HUES48 (cell line): ENCODE results near the gene RAB11FIP5.
A peak's percentile ranks its signal among the peaks of the same experiment; 100 is the strongest.
"Not testable (repeated sequence)": the region's sequence is repeated elsewhere in the genome, so short reads cannot be mapped to it uniquely, and the experiment has no call there.

Experiments
- H3K27ac ChIP-seq: one replicate; pipeline ENCODE4 v1.7.0; 2013; ENCODE audit warnings: low read depth, low read length, inconsistent platforms
- H3K27me3 ChIP-seq: 2 replicates; pipeline ENCODE4 v1.6.1; 2013; ENCODE audit warnings: mild to moderate bottlenecking, low read length; ENCODE audit not compliant: control insufficient read depth, insufficient read depth
- H3K36me3 ChIP-seq: 2 replicates; pipeline ENCODE4 v1.6.1; 2013; ENCODE audit warnings: low read length; ENCODE audit not compliant: control insufficient read depth, insufficient read depth
- H3K4me1 ChIP-seq: 2 replicates; pipeline ENCODE4 v1.6.1; 2013; ENCODE audit warnings: mild to moderate bottlenecking, low read length; ENCODE audit not compliant: control insufficient read depth, insufficient read depth
- H3K4me3 ChIP-seq: 2 replicates; pipeline ENCODE4 v1.5.1; 2013; ENCODE audit warnings: mild to moderate bottlenecking, low read depth, low read length
- H3K9ac ChIP-seq: 2 replicates; pipeline ENCODE4 v1.6.1; 2013; ENCODE audit warnings: mild to moderate bottlenecking, low read depth, low read length, moderate library complexity
- H3K9me3 ChIP-seq: 2 replicates; pipeline ENCODE4 v1.6.1; 2013; ENCODE audit warnings: low read length; ENCODE audit not compliant: control insufficient read depth, insufficient read depth

The RAB11FIP5 gene

DNA sequence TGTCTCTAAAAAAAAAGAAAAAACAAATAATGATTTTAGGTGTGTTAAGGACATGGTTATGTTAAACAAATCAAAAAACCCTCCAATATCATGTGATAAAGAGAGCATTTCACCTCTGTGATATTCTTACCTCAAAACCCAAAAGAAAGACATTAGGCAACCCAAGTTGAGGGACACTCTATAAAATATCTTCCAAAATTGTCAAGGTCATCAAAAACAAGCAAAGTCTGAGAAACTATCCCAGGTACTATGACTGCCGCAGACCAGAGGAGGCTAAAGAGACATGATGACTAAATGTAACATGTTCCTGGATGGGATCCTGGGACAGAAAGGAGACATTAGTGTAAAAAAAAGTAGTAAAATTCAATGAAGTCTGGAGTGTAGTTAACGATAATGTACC, 45.7 kb downstream of the RAB11FIP5 start:
- Histone ChIP-seq H3K27ac (no peak overlapping the region), H3K4me1 (peaks cover 30% of the 10 kb centered on the region), H3K4me3 (no peak overlapping the region), H3K36me3 (0 out of 2 replicates have a peak, but pooled peaks cover 5% of the 10 kb centered on the region), H3K9me3 (no peaks in the 10 kb centered on the region), H3K27me3 (no peaks in the 10 kb centered on the region), H3K9ac (no peak overlapping the region)

DNA sequence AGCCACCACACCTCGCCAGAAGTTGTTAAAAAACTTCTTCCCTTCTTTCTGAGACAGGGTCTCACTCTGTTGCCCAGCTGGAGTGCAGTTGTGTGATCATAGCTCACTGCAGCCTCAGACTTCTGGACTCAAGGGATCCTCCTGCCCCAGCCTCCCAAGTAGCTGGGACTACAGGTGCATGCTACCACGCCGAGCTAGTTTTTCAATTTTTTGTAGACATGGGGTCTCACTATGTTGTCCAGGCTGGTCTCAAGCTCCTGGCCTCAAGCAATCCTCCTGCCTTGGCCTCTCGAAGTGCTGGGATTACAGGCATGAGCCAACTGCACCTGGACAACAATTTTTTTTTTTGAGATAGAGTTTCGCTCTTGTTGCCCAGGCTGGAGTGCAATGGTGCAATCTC, 47.7 kb downstream of the RAB11FIP5 start:
- not testable (repeated sequence) for H3K27me3 ChIP-seq, H3K9me3 ChIP-seq, H3K36me3 ChIP-seq, H3K9ac ChIP-seq, H3K4me3 ChIP-seq
- Histone ChIP-seq H3K27ac (peak overlapping the region; percentile 85), H3K4me1 (peaks cover 30% of the 10 kb centered on the region)

DNA sequence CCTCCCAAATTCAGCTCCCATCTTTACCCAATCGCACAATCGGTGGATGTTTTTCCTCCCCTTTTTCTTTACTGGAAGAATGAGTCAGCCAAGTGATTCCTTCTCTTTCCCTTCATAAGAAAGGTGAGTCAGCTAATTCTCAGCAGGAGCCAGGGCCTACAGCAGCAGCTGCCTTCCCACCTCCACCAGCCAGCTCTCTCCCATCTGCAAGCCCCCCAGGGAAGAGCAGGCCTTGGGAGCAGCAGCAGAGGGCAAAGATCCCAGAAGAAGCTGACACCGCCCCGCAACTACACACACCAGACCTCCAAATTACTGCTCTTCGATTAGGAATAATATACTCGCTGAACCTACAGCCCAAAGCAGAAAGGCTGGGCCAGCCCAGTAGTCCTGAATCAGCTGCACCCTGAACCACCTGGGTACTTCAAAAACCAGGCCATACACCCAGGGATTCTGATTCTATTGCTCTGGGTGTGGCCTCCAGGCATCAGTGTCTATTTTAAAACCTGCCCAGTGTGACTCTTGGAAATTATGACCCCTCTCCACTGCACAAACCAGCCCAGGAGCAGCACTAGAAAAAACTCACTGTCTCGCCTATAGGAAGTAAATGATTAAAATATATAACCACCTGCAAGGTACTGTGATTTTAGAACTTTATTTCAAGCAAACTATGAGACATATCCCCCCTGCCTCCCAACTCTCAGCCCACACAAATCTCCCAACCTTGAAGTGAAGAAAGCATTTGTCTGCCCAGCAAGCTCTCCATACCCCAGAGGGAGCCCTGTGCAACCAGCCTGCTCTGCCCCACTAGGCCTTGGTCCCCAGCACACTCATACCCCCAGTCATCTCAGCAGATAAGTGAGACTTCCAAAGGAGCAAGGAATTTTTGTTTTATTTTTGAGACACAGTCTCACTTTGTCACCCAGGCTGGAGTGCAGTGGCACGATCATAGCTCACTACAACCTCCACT, 48.6 kb downstream of the RAB11FIP5 start:
- H3K27ac ChIP-seq, result peak overlapping the region; percentile 85
- peaks cover 8% of the 10 kb centered on the region; the same call in 1 of the 2 replicates for H3K36me3 ChIP-seq
- no peaks in the 10 kb centered on the region for H3K27me3 ChIP-seq
- peak overlapping the region; percentile 54; the same call in 1 of the 2 replicates for H3K9ac ChIP-seq
- H3K4me3 ChIP-seq, result peak overlapping the region; percentile 2; the same call in 1 of the 2 replicates
- H3K9me3 ChIP-seq, result no peaks in the 10 kb centered on the region
- peaks cover 21% of the 10 kb centered on the region for H3K4me1 ChIP-seq

DNA sequence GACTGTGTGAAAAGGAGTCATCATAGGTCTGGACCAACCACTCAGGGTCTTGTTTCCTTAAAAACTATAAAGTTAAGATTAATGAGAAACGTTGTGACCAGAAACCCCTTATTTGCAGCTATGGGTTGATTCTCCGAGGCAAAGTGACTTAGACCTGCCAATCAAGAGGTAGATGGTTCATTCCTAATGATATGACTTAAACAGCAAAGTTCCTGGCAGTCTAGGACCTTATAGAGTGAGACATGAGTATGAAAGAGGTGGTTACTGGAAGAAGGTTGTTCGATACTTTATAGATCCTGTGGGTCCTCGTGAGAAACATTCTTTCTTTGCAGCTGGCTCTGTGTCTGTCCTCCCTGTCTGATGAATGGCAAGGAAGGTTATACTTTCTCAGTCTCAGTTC, 49.3 kb downstream of the RAB11FIP5 start:
- H3K9ac ChIP-seq, result peak overlapping the region; percentile 54; the same call in 1 of the 2 replicates
- H3K4me3 ChIP-seq, result peak overlapping the region; percentile 2; the same call in 1 of the 2 replicates
- peak overlapping the region; percentile 85 for H3K27ac ChIP-seq
- no peaks in the 10 kb centered on the region for H3K9me3 ChIP-seq
- H3K36me3 ChIP-seq, result peaks cover 8% of the 10 kb centered on the region; the same call in 1 of the 2 replicates
- H3K27me3 ChIP-seq, result no peaks in the 10 kb centered on the region
- H3K4me1 ChIP-seq, result peaks cover 18% of the 10 kb centered on the region

DNA sequence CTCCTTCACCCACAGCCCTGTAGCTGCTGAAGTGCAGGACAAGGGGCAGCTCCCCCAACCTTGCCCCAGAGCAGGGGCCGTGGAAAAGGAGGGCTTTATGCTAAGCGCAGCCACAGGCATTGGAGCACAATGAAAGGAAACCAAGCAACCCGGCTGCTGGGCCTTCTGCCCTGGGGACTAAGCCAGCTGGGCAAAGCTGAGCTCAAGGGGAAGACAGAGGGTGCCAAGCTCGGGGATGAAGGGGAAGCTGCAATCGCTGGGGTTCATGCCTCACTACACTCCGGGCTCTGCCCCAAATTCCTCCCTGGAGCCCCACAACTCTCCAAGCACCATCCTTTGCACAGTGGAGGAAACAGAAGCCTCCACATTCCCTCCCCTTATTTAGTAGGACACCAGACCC, 53.6 kb downstream of the RAB11FIP5 start:
- peaks cover 22% of the 10 kb centered on the region for H3K36me3 ChIP-seq
- no peak overlapping the region for H3K9ac ChIP-seq
- H3K27ac ChIP-seq, result no peak overlapping the region
- H3K4me1 ChIP-seq, result peaks cover 12% of the 10 kb centered on the region
- no peak overlapping the region for H3K4me3 ChIP-seq
- H3K9me3 ChIP-seq, result 0 out of 2 replicates have a peak, but pooled peaks cover 4% of the 10 kb centered on the region
- no peaks in the 10 kb centered on the region for H3K27me3 ChIP-seq

DNA sequence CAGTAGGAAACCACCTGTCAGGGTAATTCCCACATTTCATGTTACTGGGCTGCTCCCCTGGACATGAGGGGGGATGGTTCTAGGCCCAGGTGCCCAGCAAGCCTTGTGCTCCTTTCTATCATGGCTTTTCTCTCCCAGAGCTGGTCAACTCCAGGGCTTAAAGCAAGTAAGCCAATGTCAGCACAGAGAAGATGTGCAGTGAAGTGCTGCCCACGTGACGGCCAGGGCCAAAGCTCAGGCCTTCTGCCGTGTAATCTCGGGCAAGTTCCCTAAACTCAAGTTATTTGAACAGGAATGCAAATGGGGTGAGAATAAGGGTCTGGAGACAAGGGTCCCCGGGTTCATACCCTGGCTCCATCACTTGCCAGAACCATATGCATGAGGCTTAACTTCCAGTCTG, 57.8 kb downstream of the RAB11FIP5 start:
- Histone ChIP-seq H3K27me3 (no peaks in the 10 kb centered on the region), H3K4me1 (peaks cover 7% of the 10 kb centered on the region; the same call in 1 of the 2 replicates), H3K27ac (no peak overlapping the region), H3K9ac (no peak overlapping the region), H3K9me3 (0 out of 2 replicates have a peak, but pooled peaks cover 4% of the 10 kb centered on the region), H3K36me3 (peaks cover 24% of the 10 kb centered on the region; the same call in 1 of the 2 replicates), H3K4me3 (no peak overlapping the region)

DNA sequence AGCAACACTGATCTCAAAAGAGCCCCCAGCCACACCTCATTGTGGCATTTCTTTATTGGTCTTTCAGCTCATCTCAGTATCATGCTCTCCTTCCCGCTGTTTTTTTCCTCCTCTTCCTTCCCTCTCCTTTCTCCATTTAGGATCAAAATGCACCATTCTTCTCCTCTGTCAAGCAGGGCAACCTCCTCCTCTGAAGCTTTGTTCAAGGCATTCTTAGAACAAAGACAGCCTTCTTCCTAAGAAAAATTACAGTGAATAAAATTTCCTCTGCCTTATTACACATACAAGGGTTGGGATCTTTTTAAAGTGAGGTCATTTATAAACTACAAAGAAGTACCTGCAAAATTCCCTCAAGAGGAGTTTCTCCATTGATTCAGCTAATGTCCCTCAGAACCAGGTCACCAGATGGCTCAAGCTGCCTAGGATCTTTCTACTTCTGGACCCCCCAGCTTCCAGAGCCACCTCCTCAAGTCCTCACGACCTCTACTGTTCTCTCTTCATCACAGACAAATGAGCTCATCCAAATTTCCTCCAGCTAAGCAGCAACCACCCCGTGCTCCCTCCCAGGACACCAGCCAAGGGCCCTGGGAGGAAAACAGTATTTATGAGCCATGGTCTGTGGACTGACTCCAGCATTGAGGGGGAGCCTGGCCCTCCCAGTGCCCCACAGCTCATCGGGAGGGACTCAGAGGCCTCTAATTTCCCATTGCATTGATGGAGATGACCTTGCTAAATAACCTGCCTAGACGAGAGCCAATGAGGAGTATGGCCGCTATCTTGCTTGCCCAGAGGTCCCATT, 59.2 kb downstream of the RAB11FIP5 start:
- H3K4me1 ChIP-seq, result peaks cover 12% of the 10 kb centered on the region; the same call in 1 of the 2 replicates
- H3K4me3 ChIP-seq, result no peak overlapping the region
- H3K9me3 ChIP-seq, result 0 out of 2 replicates have a peak, but pooled peaks cover 4% of the 10 kb centered on the region
- no peaks in the 10 kb centered on the region for H3K27me3 ChIP-seq
- peaks cover 24% of the 10 kb centered on the region; the same call in 1 of the 2 replicates for H3K36me3 ChIP-seq
- no peak overlapping the region for H3K9ac ChIP-seq
- no peak overlapping the region for H3K27ac ChIP-seq

DNA sequence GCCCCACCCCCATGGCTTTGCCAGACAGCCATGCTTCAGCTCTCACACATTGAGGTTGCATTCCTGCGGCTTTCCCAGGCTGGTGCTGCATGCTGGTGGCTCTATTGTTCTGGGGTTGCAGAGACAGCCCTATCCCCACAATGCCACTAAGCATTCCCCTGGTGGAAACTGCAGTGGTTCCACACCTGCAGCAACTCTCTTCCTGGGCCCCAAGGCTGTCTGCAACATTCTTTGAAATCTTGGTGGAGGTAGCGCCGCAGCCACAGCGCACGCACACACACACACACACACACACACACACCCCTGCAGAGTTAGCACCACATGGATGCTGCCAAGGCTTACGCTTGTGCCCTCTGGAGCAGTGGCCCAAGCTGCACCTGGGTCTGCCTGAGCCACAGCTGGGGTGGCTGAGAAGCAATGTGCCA, 62.6 kb downstream of the RAB11FIP5 start:
- H3K4me3 ChIP-seq, result no peak overlapping the region
- H3K36me3 ChIP-seq, result peaks cover 7% of the 10 kb centered on the region; the same call in 1 of the 2 replicates
- no peaks in the 10 kb centered on the region for H3K9me3 ChIP-seq
- H3K9ac ChIP-seq, result no peak overlapping the region
- peak overlapping the region; percentile 69 for H3K27ac ChIP-seq
- H3K4me1 ChIP-seq, result peaks cover 12% of the 10 kb centered on the region; the same call in 1 of the 2 replicates
- no peaks in the 10 kb centered on the region for H3K27me3 ChIP-seq

DNA sequence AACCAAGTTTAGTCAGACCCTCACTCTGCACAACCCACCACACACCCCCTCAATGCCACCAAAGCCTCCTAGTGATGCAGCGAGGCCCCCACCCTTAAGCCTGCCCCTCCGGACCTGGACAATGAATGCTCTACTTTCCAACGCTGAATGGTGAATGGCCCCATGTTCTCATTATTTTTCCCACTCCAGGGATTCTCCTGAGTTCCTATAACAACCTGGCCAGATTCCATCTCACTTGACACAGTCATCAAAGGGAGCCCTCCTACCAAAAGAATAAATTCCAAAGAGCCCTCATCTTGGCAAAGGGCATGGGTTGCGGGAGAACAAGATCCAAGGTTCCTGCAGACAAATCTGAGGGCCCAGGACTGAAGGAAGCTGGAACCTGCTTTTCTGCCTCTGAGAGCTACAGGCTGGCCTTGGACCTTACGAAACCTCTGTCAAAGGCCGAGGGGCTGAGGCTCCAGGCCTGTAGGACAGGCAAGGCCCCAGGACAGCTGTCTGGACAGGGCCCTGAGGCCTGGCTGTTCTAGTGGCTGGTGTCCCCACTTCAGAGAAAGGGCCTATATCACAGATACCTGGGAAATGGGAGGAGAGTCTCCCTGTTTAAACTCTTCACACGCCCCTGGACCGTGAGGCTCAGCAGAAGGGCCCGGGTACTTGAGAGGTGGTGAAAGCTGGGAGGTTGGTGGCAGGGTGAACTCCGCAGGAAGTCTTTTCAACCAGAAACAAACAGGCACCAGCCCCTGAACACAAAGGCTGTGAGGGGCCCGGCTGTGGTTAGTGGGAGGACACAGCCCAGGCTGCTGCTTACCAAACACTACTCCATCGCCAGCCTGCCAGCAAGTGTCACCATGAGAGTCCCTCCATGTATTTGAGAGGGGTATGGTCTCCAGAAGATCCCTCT, 68.6 kb downstream of the RAB11FIP5 start:
- no peak overlapping the region for H3K27ac ChIP-seq
- no peak overlapping the region for H3K9ac ChIP-seq
- H3K36me3 ChIP-seq, result 0 out of 2 replicates have a peak, but pooled peaks cover 7% of the 10 kb centered on the region
- H3K27me3 ChIP-seq, result no peaks in the 10 kb centered on the region
- no peaks in the 10 kb centered on the region for H3K4me1 ChIP-seq
- H3K9me3 ChIP-seq, result no peaks in the 10 kb centered on the region
- no peak overlapping the region for H3K4me3 ChIP-seq

DNA sequence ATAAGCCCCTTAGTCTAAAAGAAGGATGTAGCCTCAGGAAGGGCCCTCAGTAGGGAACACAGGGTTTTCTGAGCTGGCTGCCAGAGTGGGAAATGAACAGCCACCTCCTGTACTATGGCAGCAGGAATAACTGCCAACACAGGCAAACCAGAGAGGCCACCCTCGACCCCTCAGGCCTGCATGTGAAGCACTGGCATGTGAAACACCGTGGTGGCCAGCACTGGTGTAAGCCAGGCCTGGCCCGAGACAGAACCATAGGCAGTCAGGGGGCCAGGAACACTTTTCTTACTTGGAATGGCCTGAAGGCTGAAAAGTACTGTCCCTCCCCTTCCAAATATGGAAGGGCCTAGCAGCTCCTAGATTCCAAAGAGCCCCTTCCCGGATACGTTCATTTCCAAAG, 69.5 kb downstream of the RAB11FIP5 start:
- H3K9ac ChIP-seq, result no peak overlapping the region
- no peaks in the 10 kb centered on the region for H3K4me1 ChIP-seq

More for the DNA sequence above, 69.5 kb downstream of the RAB11FIP5 start:
- H3K27ac ChIP-seq, result no peak overlapping the region
- 0 out of 2 replicates have a peak, but pooled peaks cover 7% of the 10 kb centered on the region for H3K36me3 ChIP-seq
- H3K27me3 ChIP-seq, result no peaks in the 10 kb centered on the region
- no peaks in the 10 kb centered on the region for H3K9me3 ChIP-seq
- no peak overlapping the region for H3K4me3 ChIP-seq
